Body of pancreas (tissue), 4 donors: ENCODE measurements around the gene DMRTB1. TPM values are rescaled to one million over a fixed set of nuclear protein-coding genes. Genes with fewer than 3 reads are reported as not detected.

ENCODE experiments used
- ATAC-seq: fragments of 150-250 bp; one replicate; pipeline ENCODE4 v1.9.1; 2016
- DNase-seq, 4 donors: peaks; one replicate each; pipeline ENCODE4 v3.0.0-alpha.2; 2019
- H3K27ac ChIP-seq, 4 donors: fragments of 200-600 bp; sonication (generic); 1 replicate in 3 of 4; 2 replicates in 1 of 4; pipeline versions ENCODE4 v1.5.1 to v1.6.1; 2016 to 2019; ENCODE audit warnings: mild to moderate bottlenecking in 1 of 4, mixed read lengths in 1 of 4, moderate library complexity in 1 of 4
- H3K27me3 ChIP-seq, 2 donors: fragments of 200-600 bp; sonication (generic); one replicate each; pipeline ENCODE4 v1.6.0; 2016; ENCODE audit warnings: mild to moderate bottlenecking in 1 of 2
- H3K36me3 ChIP-seq, 2 donors: fragments of 200-600 bp; sonication (generic); replicated peaks in 1 of 2; 2 replicates each; pipeline ENCODE4 v1.5.1; 2016; ENCODE audit warnings: low read depth in 2 of 2; ENCODE audit not compliant: insufficient read depth in 1 of 2
- H3K4me1 ChIP-seq: fragments of 200-600 bp; sonication (generic); one replicate; pipeline ENCODE4 v1.6.0; 2016
- H3K4me3 ChIP-seq, 2 donors: fragments of 200-600 bp; sonication (generic); 1 replicate in 1 of 2; 2 replicates in 1 of 2; pipeline ENCODE4 v1.5.1; 2016 to 2019
- H3K9me3 ChIP-seq, 3 donors: fragments of 200-600 bp; sonication (generic); 1 replicate in 2 of 3; 2 replicates in 1 of 3; pipeline ENCODE4 v1.5.1; 2016
- POLR2A ChIP-seq, 3 donors: fragments of 450-650 bp; IDR thresholded peaks; one replicate each; pipeline ENCODE4 v1.6.1; 2016; ENCODE audit warnings: antibody characterized with exemption in 3 of 3, mild to moderate bottlenecking in 2 of 3
- WGBS, 2 donors: methylation state at CpG; one replicate each; pipeline ENCODE4 v1.1.5; 2017; 5-methylcytosine and 5-hydroxymethylcytosine counted together
- intact Hi-C: fragments of 100-400 bp; cut with DNase I; formaldehyde crosslinking; loops from one replicate; pipeline ENCODE4 v1.15.1; 2023
- total RNA-seq, 2 donors: library from RNA; depleted of rRNA; stranded (reverse); fragments of >200 nt; gene quantifications; one replicate each; pipeline ENCODE4 v1.1.0, GENCODE V29; 2016
- TF ChIP-seq, protein P1 (sequence below), 7 experiments: fragments of 450-650 bp in 4 of 7; fragments of 200-600 bp in 3 of 7; sonication (generic) in 3 of 7; IDR thresholded peaks; one replicate each; pipeline ENCODE4 v1.5.1; 2016 to 2019; ENCODE audit warnings: antibody characterized with exemption in 7 of 7

The DMRTB1 gene
- total RNA-seq, 2 donors from 2014 or later: not detected

DNA sequence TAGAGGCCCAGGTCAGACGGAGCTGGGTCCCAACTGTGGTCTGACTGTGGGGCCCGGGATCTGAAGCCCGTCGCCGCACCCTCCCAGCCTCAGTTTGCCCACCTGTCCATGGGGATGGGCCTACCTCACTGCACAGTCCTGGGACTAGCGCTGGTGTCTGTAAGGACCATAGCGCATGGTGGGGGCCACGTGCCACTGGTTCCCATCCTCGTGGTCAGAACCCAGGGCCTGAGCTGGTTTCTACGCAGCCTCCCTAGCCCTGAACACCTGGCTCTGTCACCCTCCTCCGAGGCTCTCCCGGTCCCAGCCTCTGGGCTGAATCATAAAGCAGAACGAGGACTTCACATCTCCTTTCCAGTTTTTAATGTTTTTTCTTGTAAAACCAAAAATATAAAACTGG is 46.7 kb downstream of the DMRTB1 start:
- WGBS, 2 donors: 81 to 86% methylated on average over 6 to 13 of the region's 13 CpGs
- H3K27me3 ChIP-seq: no peaks in the 10 kb centered on the region
- H3K4me3 ChIP-seq: no peak overlapping the region
- TF ChIP-seq, protein P1, sequence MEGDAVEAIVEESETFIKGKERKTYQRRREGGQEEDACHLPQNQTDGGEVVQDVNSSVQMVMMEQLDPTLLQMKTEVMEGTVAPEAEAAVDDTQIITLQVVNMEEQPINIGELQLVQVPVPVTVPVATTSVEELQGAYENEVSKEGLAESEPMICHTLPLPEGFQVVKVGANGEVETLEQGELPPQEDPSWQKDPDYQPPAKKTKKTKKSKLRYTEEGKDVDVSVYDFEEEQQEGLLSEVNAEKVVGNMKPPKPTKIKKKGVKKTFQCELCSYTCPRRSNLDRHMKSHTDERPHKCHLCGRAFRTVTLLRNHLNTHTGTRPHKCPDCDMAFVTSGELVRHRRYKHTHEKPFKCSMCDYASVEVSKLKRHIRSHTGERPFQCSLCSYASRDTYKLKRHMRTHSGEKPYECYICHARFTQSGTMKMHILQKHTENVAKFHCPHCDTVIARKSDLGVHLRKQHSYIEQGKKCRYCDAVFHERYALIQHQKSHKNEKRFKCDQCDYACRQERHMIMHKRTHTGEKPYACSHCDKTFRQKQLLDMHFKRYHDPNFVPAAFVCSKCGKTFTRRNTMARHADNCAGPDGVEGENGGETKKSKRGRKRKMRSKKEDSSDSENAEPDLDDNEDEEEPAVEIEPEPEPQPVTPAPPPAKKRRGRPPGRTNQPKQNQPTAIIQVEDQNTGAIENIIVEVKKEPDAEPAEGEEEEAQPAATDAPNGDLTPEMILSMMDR (IDR thresholded peaks at IDR 0.05): no peak
- no peak for TF ChIP-seq POLR2A (IDR thresholded peaks at IDR 0.05)
- intact Hi-C loops: no loop called here
- ATAC-seq (no peak), DNase-seq (no peak)
- no peak overlapping the region for H3K27ac ChIP-seq
- H3K9me3 ChIP-seq: no peaks in the 10 kb centered on the region
- no peaks in the 10 kb centered on the region for H3K36me3 ChIP-seq
- H3K4me1 ChIP-seq: no peaks in the 10 kb centered on the region

DNA sequence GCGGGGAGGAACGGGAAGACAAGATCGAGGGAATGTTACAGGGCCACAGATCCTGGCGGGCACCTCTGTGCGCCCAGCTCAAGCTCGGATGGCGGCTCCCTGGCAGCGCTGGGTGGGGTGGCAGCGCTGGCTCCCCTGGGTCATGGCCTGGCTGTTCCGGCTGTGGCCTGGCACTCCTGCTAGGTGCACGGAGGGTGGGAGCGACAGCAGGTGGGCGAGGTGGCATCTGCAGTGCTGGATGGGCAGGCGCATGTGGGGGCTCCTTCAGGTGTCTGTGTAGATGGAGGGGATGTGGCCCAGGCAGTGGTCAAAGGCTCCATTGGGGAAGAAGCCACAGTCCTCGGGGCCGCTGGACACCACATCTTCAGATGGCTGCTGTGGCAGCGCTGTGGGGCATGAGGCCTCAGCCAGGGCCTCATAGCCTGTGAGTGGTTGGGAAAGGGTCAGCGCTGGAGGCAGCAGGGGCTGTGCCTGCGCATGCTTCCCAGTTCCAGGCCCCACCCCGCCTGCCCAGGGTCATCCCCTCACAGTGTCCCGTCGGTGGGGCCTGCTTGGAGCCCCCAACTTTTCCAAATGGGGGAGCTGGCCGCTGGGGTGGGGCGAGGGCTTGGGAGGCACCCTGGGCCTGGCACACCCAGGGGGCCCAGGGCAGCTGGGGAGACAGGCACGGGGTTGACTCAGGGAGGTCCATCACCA is 47.3 kb downstream of the DMRTB1 start:
- WGBS, 2 donors: 83 to 90% methylated on average over 11 to 24 of the region's 25 CpGs
- Histone ChIP-seq H3K36me3 (no peaks in the 10 kb centered on the region), H3K27me3 (no peaks in the 10 kb centered on the region), H3K4me1 (peaks cover 2% of the 10 kb centered on the region), H3K4me3 (no peak overlapping the region), H3K27ac (no peak overlapping the region), H3K9me3 (no peaks in the 10 kb centered on the region)
- TF ChIP-seq POLR2A (IDR thresholded peaks at IDR 0.05): no peak
- TF ChIP-seq, protein P1 (IDR thresholded peaks at IDR 0.05): no peak
- intact Hi-C loops: no loop called here
- ATAC-seq (no peak), DNase-seq (no peak)

DNA sequence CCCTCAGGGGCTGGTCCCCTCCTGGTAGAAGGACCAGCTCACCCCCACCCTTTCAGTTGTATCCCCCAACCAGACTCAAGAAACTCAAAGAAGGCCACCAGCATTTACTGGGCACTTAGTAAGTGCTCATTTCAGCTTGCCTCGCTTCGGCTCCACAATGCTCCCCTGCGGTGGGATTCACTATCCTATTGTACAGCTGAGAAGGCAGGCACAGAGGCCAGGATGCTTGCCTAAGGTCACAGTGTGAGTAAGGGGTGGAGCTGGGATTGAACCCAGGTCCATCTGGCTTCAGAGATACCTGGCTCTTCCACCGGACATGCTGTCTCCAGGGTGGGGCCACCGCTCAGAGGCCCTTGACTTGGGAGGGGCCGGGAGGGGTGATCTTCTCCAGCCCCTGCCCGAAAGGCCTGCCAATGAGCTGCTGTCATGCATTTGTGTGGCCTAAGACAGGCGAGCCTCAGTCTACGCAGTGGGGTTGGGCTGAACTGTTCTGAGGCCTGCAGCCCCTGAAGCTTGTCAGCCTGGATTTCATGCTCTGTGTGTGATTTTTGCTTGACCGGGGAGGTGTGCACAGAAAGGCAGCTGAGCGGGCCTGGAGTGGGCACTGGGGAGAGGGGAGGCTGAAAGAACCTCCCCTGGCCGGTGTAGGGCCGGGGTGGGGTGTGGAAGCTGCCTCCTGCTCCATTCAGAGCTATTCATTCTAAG is 48.1 kb downstream of the DMRTB1 start:
- Histone ChIP-seq H3K4me1 (peaks cover 9% of the 10 kb centered on the region), H3K27me3 (no peaks in the 10 kb centered on the region), H3K36me3 (no peaks in the 10 kb centered on the region), H3K9me3 (no peaks in the 10 kb centered on the region), H3K4me3 (no peak overlapping the region), H3K27ac (no peak overlapping the region)
- intact Hi-C loops: no loop called here
- ATAC-seq (no peak), DNase-seq (no peak)
- TF ChIP-seq, protein P1 (IDR thresholded peaks at IDR 0.05): no peak
- no peak for TF ChIP-seq POLR2A (IDR thresholded peaks at IDR 0.05)
- WGBS, 2 donors: 90 to 97% methylated on average over 5 to 13 of the region's 13 CpGs

DNA sequence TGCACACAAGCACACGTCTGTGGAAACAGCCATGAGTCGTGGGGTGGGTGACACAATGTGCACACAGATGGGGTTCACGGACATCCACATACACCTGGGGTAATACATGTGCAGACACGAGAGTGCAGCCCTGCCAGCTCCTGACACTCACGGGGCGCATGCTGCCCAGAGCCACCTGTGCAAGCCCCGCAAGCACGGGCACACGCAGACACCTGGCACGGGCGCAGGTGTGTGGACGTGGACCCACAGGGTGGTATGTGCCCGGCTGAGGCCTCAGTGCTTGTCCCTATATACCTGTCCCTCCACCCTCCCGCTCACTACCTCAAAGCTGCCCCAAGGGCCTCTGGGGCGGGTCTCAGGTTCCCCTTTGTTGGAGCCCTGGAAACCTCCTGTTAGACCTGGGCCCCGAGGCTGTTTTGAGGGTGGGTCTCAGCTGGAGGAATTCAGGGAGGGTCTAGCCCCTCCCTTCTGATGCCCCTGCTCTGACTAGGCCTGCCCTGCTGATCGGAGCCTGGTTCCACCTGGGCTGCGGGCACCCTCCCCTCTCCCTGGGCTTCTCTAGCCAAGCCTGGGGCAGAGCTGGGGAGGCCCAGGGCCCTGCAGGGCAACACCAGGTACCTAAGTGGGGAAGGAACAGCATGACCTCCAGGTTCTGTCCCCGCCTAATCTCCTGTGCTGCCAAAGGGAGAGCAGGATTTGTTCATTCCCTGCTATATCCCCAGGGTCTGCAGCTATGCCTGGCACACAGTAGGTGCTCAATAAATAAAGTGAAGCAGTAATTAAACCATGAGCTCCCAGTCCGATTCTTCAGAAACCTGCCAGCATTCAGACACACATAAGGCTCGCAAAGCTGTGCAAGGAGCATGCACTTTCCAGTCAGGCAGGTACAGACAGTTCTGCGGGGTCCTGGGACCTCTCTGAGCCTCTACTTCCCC is 49.1 kb downstream of the DMRTB1 start:
- no peak for ATAC-seq
- no peak overlapping the region for H3K27ac ChIP-seq
- no peak for TF ChIP-seq POLR2A (IDR thresholded peaks at IDR 0.05)
- TF ChIP-seq, protein P1 (IDR thresholded peaks at IDR 0.05): no peak
- no peaks in the 10 kb centered on the region for H3K9me3 ChIP-seq
- intact Hi-C loops: no loop called here
- no peak overlapping the region for H3K4me3 ChIP-seq
- peaks cover 17% of the 10 kb centered on the region for H3K4me1 ChIP-seq
- no peak for DNase-seq
- no peaks in the 10 kb centered on the region for H3K27me3 ChIP-seq
- 74 to 84% methylated on average over 7 to 21 of the region's 22 CpGs for WGBS, 2 donors
- H3K36me3 ChIP-seq: no peaks in the 10 kb centered on the region
